ENCODE results near the gene PTPRT. TPM values are rescaled to one million over a fixed set of nuclear protein-coding genes. Genes with fewer than 3 reads are reported as not detected.

PTPRT gene
- total and polyA plus RNA-seq, 2 experiments from 2014 or later = not detected

DNA sequence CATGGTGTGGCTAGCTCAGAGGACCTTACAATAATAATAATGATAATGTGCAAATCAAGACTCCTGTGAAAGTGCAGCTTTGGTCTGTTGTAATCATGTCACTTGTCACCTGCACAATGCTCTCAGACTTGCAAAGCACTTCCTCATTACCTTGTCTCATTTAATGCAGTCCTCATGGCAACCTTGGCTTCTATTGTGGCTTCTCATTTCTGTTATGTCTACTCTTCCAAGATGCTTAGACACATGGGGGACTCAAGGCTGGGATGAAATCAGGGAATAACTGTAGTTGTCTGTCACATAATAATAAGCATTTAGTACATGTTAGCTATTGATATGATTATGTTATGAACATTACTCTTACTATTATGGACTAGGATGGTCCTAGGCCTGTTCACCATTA is 484.2 kb downstream of the PTPRT start (continued):
- TF ChIP-seq, protein P1, sequence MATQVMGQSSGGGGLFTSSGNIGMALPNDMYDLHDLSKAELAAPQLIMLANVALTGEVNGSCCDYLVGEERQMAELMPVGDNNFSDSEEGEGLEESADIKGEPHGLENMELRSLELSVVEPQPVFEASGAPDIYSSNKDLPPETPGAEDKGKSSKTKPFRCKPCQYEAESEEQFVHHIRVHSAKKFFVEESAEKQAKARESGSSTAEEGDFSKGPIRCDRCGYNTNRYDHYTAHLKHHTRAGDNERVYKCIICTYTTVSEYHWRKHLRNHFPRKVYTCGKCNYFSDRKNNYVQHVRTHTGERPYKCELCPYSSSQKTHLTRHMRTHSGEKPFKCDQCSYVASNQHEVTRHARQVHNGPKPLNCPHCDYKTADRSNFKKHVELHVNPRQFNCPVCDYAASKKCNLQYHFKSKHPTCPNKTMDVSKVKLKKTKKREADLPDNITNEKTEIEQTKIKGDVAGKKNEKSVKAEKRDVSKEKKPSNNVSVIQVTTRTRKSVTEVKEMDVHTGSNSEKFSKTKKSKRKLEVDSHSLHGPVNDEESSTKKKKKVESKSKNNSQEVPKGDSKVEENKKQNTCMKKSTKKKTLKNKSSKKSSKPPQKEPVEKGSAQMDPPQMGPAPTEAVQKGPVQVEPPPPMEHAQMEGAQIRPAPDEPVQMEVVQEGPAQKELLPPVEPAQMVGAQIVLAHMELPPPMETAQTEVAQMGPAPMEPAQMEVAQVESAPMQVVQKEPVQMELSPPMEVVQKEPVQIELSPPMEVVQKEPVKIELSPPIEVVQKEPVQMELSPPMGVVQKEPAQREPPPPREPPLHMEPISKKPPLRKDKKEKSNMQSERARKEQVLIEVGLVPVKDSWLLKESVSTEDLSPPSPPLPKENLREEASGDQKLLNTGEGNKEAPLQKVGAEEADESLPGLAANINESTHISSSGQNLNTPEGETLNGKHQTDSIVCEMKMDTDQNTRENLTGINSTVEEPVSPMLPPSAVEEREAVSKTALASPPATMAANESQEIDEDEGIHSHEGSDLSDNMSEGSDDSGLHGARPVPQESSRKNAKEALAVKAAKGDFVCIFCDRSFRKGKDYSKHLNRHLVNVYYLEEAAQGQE (IDR thresholded peaks at IDR 0.05; ENCODE audit: unreplicated experiment) = no peak
- TF ChIP-seq EZH2 (IDR thresholded peaks at IDR 0.05; ENCODE audit: low read depth, unreplicated experiment) (no peak), ZNF114 (CRISPR knock-in tag; IDR thresholded peaks at IDR 0.05) (no peak), STAT1 (IDR thresholded peaks at IDR 0.05; ENCODE audit: unreplicated experiment) (no peak), ZNF331 (CRISPR knock-in tag; IDR thresholded peaks at IDR 0.05; ENCODE audit: low read depth) (no peak), JUNB (IDR thresholded peaks at IDR 0.05; ENCODE audit: unreplicated experiment) (no peak), EZH2phosphoT487 (IDR thresholded peaks at IDR 0.05; ENCODE audit: unreplicated experiment) (no peak)

DNA sequence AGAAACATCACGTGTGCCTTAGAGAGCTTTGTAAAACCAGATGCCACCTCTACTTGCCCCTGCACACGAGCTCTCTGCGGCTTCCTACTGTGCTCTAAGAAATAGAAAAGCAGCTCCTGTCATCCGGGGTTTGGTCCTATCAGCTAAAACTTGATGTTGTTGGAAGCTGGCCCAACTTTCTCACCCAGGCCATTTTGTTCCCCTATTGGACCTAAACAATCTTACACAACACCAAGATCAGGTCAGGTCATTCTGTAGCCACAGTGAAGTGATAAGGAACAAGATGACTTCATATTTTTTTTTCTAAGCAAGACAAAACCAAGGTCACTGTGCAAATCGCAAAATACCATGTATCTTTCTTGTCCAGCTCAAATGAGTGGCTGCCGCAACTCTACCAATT is 486.0 kb downstream of the PTPRT start:
- Histone ChIP-seq H3K4me1 (ENCODE audit: insufficient read depth) (no peaks in the 10 kb centered on the region), H3K9me2 (ENCODE audit: insufficient read depth) (no peaks in the 10 kb centered on the region), H3K79me2 (replicated peaks; ENCODE audit: insufficient read depth) (no peaks in the 10 kb centered on the region), H4K20me1 (replicated peaks; ENCODE audit: insufficient read depth) (no peaks in the 10 kb centered on the region), H3K27me3 (ENCODE audit: insufficient read depth) (no peaks in the 10 kb centered on the region), H3K27ac (ENCODE audit: low read depth) (no peak overlapping the region), H2AFZ (no peak overlapping the region), H3F3A (replicated peaks; ENCODE audit: low read depth) (no peaks in the 10 kb centered on the region), H3K4me3 (no peak overlapping the region), H3K36me3 (ENCODE audit: insufficient read depth) (peaks cover 10% of the 10 kb centered on the region; the same call in 1 of the 2 replicates), H3K4me2 (no peak overlapping the region)
- peaks cover 100% of the 10 kb centered on the region for H3K9me3 Mint-ChIP-seq
- ATAC-seq (no peak), DNase-seq (ENCODE audit: low spot score) (no peak)
- peaks cover 7% of the 10 kb centered on the region for H3K27me3 Mint-ChIP-seq (ENCODE audit: insufficient read depth, low read depth, poor library complexity)
- no peaks in the 10 kb centered on the region for H3K4me1 Mint-ChIP-seq
- H3K36me3 Mint-ChIP-seq (ENCODE audit: low read depth) = peaks cover 51% of the 10 kb centered on the region
- no peak overlapping the region for H3K4me3 Mint-ChIP-seq
- TF ChIP-seq, protein P2, sequence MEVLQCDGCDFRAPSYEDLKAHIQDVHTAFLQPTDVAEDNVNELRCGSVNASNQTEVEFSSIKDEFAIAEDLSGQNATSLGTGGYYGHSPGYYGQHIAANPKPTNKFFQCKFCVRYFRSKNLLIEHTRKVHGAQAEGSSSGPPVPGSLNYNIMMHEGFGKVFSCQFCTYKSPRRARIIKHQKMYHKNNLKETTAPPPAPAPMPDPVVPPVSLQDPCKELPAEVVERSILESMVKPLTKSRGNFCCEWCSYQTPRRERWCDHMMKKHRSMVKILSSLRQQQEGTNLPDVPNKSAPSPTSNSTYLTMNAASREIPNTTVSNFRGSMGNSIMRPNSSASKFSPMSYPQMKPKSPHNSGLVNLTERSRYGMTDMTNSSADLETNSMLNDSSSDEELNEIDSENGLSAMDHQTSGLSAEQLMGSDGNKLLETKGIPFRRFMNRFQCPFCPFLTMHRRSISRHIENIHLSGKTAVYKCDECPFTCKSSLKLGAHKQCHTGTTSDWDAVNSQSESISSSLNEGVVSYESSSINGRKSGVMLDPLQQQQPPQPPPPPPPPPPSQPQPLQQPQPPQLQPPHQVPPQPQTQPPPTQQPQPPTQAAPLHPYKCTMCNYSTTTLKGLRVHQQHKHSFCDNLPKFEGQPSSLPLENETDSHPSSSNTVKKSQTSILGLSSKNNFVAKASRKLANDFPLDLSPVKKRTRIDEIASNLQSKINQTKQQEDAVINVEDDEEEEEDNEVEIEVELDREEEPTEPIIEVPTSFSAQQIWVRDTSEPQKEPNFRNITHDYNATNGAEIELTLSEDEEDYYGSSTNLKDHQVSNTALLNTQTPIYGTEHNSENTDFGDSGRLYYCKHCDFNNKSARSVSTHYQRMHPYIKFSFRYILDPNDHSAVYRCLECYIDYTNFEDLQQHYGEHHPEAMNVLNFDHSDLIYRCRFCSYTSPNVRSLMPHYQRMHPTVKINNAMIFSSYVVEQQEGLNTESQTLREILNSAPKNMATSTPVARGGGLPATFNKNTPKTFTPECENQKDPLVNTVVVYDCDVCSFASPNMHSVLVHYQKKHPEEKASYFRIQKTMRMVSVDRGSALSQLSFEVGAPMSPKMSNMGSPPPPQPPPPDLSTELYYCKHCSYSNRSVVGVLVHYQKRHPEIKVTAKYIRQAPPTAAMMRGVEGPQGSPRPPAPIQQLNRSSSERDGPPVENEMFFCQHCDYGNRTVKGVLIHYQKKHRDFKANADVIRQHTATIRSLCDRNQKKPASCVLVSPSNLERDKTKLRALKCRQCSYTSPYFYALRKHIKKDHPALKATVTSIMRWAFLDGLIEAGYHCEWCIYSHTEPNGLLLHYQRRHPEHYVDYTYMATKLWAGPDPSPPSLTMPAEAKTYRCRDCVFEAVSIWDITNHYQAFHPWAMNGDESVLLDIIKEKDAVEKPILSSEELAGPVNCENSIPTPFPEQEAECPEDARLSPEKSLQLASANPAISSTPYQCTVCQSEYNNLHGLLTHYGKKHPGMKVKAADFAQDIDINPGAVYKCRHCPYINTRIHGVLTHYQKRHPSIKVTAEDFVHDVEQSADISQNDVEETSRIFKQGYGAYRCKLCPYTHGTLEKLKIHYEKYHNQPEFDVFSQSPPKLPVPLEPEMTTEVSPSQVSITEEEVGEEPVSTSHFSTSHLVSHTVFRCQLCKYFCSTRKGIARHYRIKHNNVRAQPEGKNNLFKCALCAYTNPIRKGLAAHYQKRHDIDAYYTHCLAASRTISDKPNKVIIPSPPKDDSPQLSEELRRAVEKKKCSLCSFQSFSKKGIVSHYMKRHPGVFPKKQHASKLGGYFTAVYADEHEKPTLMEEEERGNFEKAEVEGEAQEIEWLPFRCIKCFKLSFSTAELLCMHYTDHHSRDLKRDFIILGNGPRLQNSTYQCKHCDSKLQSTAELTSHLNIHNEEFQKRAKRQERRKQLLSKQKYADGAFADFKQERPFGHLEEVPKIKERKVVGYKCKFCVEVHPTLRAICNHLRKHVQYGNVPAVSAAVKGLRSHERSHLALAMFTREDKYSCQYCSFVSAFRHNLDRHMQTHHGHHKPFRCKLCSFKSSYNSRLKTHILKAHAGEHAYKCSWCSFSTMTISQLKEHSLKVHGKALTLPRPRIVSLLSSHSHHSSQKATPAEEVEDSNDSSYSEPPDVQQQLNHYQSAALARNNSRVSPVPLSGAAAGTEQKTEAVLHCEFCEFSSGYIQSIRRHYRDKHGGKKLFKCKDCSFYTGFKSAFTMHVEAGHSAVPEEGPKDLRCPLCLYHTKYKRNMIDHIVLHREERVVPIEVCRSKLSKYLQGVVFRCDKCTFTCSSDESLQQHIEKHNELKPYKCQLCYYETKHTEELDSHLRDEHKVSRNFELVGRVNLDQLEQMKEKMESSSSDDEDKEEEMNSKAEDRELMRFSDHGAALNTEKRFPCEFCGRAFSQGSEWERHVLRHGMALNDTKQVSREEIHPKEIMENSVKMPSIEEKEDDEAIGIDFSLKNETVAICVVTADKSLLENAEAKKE (CRISPR knock-in tag; IDR thresholded peaks at IDR 0.05) = no peak
- TF ChIP-seq CREB1 (CRISPR knock-in tag; IDR thresholded peaks at IDR 0.05; ENCODE audit: low read depth) (no peak), ZNF331 (CRISPR knock-in tag; IDR thresholded peaks at IDR 0.05; ENCODE audit: low read depth) (no peak), STAT1 (IDR thresholded peaks at IDR 0.05; ENCODE audit: unreplicated experiment) (no peak), JUNB (IDR thresholded peaks at IDR 0.05; ENCODE audit: unreplicated experiment) (no peak), ZNF114 (CRISPR knock-in tag; IDR thresholded peaks at IDR 0.05) (no peak)
- TF ChIP-seq, protein P1 (IDR thresholded peaks at IDR 0.05; ENCODE audit: unreplicated experiment) = no peak
- no peak overlapping the region for H3K27ac Mint-ChIP-seq
